Activated naive CD8-positive, alpha-beta T cell treated with anti-CD3 and anti-CD28 coated beads, Interleukin-2, amount 10 ng/mL, durations not matched to agents 7 days and 5 days (primary cell): ENCODE results near the gene SPARCL1. TPM values are rescaled to one million over a fixed set of nuclear protein-coding genes. Genes with fewer than 3 reads are reported as not detected.

Experiments
- ATAC-seq: fragments of 150-1000 bp; cut with Tn5 transposase; one replicate; pipeline ENCODE4 v1.10.0; 2021; ENCODE audit warnings: low read depth, moderate library complexity
- POLR2A ChIA-PET: fragments of 350-600 bp; sonication (Branson Sonifier 250); formaldehyde crosslinking; loops from one replicate; lab custom pipeline; 2021; ENCODE audit warnings: antibody characterized with exemption; lab: Charles Lee
- DNase-seq: peaks from one replicate; pipeline ENCODE4 v3.0.0; 2021
- H3K27ac Mint-ChIP-seq: one replicate; pipeline ENCODE4 v1.8.0; 2022; ENCODE audit warnings: mild to moderate bottlenecking, mixed read lengths
- H3K27me3 Mint-ChIP-seq: one replicate; pipeline ENCODE4 v1.8.0; 2022; ENCODE audit warnings: mild to moderate bottlenecking, moderate library complexity, mixed read lengths
- H3K36me3 Mint-ChIP-seq: one replicate; pipeline ENCODE4 v1.8.0; 2021; ENCODE audit warnings: mild to moderate bottlenecking, mixed read lengths
- H3K4me1 Mint-ChIP-seq: one replicate; pipeline ENCODE4 v1.8.0; 2021; ENCODE audit warnings: mixed read lengths
- H3K4me3 Mint-ChIP-seq: one replicate; pipeline ENCODE4 v1.8.0; 2022; ENCODE audit warnings: mild to moderate bottlenecking, moderate library complexity, mixed read lengths
- H3K9me3 Mint-ChIP-seq: one replicate; pipeline ENCODE4 v1.8.0; 2021; ENCODE audit warnings: mixed read lengths
- total RNA-seq, 2 experiments: library from RNA; stranded (reverse); gene quantifications; one replicate each; pipeline ENCODE4 v1.2.3, GENCODE V29; 2021

SPARCL1 gene
- total RNA-seq, 2 experiments from 2014 or later, result not detected

DNA sequence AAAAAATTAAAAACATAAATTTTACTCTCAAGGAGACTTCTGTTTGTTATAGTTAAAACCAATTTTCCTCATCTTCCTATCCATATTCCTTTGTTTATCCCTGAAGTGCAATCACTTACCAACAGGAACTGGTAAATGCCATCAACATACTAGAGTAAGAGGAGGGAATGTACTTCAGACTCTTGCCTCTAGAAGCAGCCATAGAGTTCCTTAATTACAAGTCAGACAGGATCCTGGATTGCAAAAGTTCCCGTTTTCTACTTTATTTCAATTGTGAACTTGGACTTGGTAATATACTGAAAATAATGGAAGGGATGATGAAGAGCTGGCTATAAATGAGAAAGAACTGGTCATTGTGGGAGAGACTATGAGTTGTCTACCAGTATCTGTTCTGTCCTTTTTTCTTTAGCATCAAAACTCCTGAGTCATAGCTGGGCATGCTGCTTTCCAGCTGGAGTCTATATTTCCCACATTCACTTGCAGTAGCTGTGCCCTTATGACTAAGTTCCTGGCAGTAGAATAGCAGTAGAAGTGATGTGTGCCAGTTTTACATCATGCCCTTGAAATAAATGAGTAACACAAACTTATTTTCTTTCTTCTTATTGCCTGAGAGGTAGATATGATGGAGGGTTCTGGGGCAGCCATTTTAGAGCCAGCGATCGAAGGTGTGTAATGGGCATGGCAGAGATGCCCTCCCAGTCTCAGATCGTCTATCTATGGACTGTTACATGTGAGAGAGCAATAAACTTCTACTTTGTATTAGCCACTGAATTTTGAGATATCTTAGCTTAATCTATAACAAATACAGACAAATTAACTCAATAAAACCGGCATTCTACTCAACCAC lies 26.8 kb upstream of the SPARCL1 start:
- ATAC-seq (no peak), DNase-seq (no peak)
- POLR2A ChIA-PET, result no interaction called here
- Mint-ChIP-seq H3K27me3 (peaks cover 7% of the 10 kb centered on the region), H3K4me1 (peaks cover 18% of the 10 kb centered on the region), H3K27ac (no peak overlapping the region), H3K36me3 (peaks cover 2% of the 10 kb centered on the region), H3K9me3 (peaks cover 2% of the 10 kb centered on the region), H3K4me3 (no peak overlapping the region)

- POLR2A ChIA-PET, result no interaction called here
- Mint-ChIP-seq H3K36me3 (no peaks in the 10 kb centered on the region), H3K4me3 (no peak overlapping the region)
Measured at GRCh38 chr4:87553182-87553581, 24.0 kb upstream of the SPARCL1 start.

DNA sequence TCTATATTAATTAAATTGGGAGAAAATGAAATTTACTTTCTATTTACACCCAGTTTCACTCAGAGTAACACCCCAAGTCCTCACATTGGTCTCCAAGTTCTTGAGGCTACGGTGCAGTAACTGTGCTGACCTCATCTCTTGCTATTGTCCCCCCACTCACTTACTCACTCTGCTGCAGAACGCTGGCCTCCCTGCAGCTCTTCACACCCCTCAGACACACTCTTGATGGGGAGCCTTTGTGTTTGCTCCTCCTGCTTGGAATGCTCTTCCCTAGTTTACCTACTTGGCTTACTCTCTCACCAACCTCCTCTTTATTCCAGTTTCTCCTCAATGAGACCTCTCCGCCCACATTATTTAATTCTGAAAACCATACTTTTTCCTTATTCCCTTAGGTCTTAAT lies 22.2 kb upstream of the SPARCL1 start:
- no peak for DNase-seq
- POLR2A ChIA-PET, result no interaction called here
- ATAC-seq, result no peak
- H3K4me1 Mint-ChIP-seq, result no peaks in the 10 kb centered on the region
- H3K27me3 Mint-ChIP-seq, result peaks cover 18% of the 10 kb centered on the region
- no peak overlapping the region for H3K4me3 Mint-ChIP-seq
- H3K9me3 Mint-ChIP-seq, result no peaks in the 10 kb centered on the region
- no peak overlapping the region for H3K27ac Mint-ChIP-seq
- H3K36me3 Mint-ChIP-seq, result no peaks in the 10 kb centered on the region

More at GRCh38 chr4:87553182-87553581, 24.0 kb upstream of the SPARCL1 start:
- Mint-ChIP-seq H3K9me3 (peaks cover 1% of the 10 kb centered on the region), H3K27ac (no peak overlapping the region), H3K27me3 (peaks cover 18% of the 10 kb centered on the region), H3K4me1 (peaks cover 2% of the 10 kb centered on the region)
- no peak for DNase-seq
- ATAC-seq, result no peak

DNA sequence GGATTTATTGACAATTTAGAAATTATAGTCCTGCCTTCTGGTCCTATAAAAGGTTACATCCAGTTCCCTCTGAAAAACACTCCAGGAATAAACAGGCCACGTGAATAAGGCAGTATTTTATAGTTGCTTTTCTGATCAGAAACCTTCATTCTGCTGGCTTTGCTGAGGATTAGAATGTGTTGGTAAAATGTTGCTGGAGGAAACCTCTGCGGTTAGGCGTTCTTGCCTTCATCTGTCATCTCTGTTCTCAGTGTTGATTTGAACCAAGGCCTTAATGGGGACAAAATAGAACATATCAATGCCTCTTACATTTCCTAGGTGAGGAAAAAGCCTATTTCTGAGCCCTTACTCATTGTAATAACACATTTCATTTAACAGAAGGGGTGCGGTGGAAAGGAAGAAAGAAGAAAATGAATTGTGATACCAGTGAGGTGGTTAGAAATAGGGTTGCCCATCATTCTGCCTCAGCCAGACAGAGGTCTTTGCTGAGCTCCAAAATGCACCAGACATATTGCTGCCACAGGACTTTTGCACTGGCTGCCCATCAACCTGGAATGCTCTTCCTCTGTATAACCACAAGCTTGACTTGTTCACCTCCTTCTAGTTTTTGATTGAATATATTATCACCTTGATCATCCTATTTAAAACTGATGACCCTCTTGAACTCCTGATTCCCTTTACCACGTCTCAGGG lies 18.0 kb upstream of the SPARCL1 start:
- DNase-seq, result no peak
- POLR2A ChIA-PET, result no interaction called here

DNA sequence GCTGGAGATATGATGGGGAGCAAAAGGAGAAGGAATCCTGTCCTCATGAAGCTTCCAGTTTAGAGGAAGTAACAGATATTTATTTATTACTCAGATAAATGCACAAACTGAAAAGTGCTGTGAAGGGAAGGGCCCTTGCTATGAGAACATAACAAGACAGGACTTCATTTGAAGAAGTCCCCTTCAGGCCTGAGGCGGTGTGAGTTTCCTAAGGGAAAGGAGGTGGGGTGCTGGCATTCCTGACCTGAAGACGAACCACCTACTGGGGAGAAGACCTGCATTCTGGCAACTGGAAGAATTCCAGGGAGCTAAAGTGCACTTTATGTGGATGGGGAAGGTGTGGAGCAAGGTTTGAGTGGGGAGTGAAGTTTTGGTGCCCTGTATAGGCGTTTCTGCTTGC lies 15.9 kb upstream of the SPARCL1 start:
- no peak overlapping the region for H3K27ac Mint-ChIP-seq
- no peaks in the 10 kb centered on the region for H3K9me3 Mint-ChIP-seq
- no peak overlapping the region for H3K4me3 Mint-ChIP-seq
- ATAC-seq, result no peak
- H3K4me1 Mint-ChIP-seq, result no peaks in the 10 kb centered on the region
- no peak for DNase-seq
- peaks cover 6% of the 10 kb centered on the region for H3K27me3 Mint-ChIP-seq
- no peaks in the 10 kb centered on the region for H3K36me3 Mint-ChIP-seq
- POLR2A ChIA-PET, result no interaction called here

More for the DNA sequence above, 18.0 kb upstream of the SPARCL1 start:
- Mint-ChIP-seq H3K36me3 (no peaks in the 10 kb centered on the region), H3K27me3 (peaks cover 18% of the 10 kb centered on the region), H3K4me1 (no peaks in the 10 kb centered on the region), H3K27ac (no peak overlapping the region), H3K4me3 (no peak overlapping the region), H3K9me3 (no peaks in the 10 kb centered on the region)
- no peak for ATAC-seq

GRCh38 chr4:87543835-87544461 lies 14.8 kb upstream of the SPARCL1 start:
- no peaks in the 10 kb centered on the region for H3K9me3 Mint-ChIP-seq
- H3K27ac Mint-ChIP-seq, result no peak overlapping the region
- POLR2A ChIA-PET, result no interaction called here
- DNase-seq (no peak), ATAC-seq (no peak)
- no peaks in the 10 kb centered on the region for H3K4me1 Mint-ChIP-seq
- H3K36me3 Mint-ChIP-seq, result no peaks in the 10 kb centered on the region
- no peak overlapping the region for H3K4me3 Mint-ChIP-seq
- H3K27me3 Mint-ChIP-seq, result peaks cover 2% of the 10 kb centered on the region

GRCh38 chr4:87542734-87543312 lies 13.6 kb upstream of the SPARCL1 start:
- DNase-seq (no peak), ATAC-seq (no peak)
- Mint-ChIP-seq H3K4me3 (no peak overlapping the region), H3K27ac (no peak overlapping the region), H3K27me3 (peaks cover 2% of the 10 kb centered on the region), H3K9me3 (peaks cover 2% of the 10 kb centered on the region), H3K4me1 (no peaks in the 10 kb centered on the region), H3K36me3 (no peaks in the 10 kb centered on the region)
- POLR2A ChIA-PET, result no interaction called here

DNA sequence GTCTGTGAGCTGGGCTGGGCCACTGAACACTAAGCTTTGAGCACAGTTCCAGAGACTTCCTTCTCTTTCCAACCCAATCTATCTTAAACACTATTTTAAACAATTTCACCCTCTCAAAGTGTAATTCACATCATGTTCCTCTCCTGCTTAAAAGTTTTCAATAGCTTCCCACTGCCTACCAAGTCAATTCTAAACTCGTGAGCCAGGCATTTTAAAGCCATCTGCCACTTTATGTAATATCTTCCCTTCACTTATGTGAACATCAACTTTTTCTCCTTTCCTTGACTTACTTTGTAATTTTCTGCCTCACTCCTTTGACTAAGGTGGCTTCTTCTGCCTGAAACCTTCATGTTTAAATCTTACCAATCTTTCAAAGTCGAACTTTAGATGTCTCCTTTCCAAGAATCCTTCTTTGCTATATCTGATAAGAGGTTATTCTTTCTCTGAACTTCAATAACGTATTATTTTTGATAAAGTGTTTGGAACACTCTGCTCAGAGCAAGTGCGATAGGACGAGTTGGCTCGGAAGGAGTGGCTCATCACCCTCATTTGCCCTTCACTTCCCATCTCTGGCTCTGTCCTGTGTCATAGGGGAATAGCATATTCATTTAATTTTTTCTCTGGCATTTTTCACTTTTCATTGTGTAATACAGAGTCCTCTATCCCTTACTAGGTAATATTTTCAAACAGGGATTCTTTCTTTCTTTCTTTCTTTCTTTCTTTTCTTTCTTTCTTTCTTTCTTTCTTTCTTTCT lies 13.0 kb upstream of the SPARCL1 start:
- Mint-ChIP-seq H3K4me3 (no peak overlapping the region), H3K27me3 (peaks cover 2% of the 10 kb centered on the region), H3K9me3 (peaks cover 2% of the 10 kb centered on the region), H3K36me3 (no peaks in the 10 kb centered on the region), H3K27ac (no peak overlapping the region), H3K4me1 (no peaks in the 10 kb centered on the region)
- DNase-seq (no peak), ATAC-seq (no peak)
- POLR2A ChIA-PET, result no interaction called here

DNA sequence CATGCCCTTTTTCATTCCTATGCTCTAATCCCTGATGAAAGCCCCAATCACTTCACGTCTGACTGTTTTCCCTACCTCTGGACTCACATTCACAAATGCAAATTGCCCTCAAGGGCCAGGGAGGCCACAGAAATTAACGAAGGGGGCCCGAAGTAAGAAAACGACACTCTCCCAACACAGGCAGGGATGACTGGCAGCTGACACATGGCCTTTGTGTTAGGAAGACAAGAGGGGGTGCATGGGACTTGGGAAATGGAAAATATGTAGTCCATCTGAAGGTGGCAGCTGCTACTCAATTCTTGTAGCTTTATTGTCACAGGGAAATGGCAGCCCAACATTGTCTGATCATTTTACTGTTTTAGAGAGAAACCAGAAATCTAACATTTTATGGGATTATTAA lies 12.3 kb upstream of the SPARCL1 start:
- ATAC-seq, result no peak
- Mint-ChIP-seq H3K36me3 (no peaks in the 10 kb centered on the region), H3K27ac (no peak overlapping the region), H3K27me3 (peaks cover 4% of the 10 kb centered on the region), H3K9me3 (peaks cover 2% of the 10 kb centered on the region), H3K4me1 (no peaks in the 10 kb centered on the region), H3K4me3 (no peak overlapping the region)
- DNase-seq, result no peak
- POLR2A ChIA-PET, result no interaction called here

GRCh38 chr4:87540146-87541058 lies 11.2 kb upstream of the SPARCL1 start:
- peaks cover 2% of the 10 kb centered on the region for H3K9me3 Mint-ChIP-seq
- H3K4me1 Mint-ChIP-seq, result no peaks in the 10 kb centered on the region
- DNase-seq, result no peak
- H3K27ac Mint-ChIP-seq, result no peak overlapping the region
- peaks cover 4% of the 10 kb centered on the region for H3K27me3 Mint-ChIP-seq
- H3K4me3 Mint-ChIP-seq, result no peak overlapping the region
- no peaks in the 10 kb centered on the region for H3K36me3 Mint-ChIP-seq
- POLR2A ChIA-PET, result no interaction called here
- no peak for ATAC-seq

DNA sequence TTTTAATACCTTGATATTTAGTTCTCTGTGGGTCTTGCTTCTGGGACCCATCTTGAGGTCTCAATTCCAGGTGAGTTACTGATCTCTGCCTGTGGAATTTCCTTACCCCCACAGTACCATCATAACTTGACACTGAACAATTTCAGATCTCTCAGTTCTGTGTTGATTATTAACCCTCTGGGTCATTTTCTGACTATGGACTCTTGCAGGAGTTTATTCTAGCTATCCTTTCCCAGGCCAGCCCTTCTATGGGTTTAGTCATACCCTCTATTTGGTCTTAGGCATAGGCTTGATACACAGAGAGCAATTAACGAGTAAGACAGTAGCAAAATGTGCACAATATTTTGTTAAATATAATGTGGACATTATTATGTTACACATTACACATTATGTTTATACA lies 3.7 kb upstream of the SPARCL1 start:
- Mint-ChIP-seq H3K27ac (no peak overlapping the region), H3K4me1 (no peaks in the 10 kb centered on the region), H3K4me3 (no peak overlapping the region), H3K27me3 (peaks cover 4% of the 10 kb centered on the region), H3K9me3 (no peaks in the 10 kb centered on the region), H3K36me3 (no peaks in the 10 kb centered on the region)
- ATAC-seq (no peak), DNase-seq (no peak)
- POLR2A ChIA-PET, result no interaction called here

GRCh38 chr4:87532109-87532508 lies 2.9 kb upstream of the SPARCL1 start:
- no peaks in the 10 kb centered on the region for H3K4me1 Mint-ChIP-seq
- DNase-seq (no peak), ATAC-seq (no peak)
- H3K9me3 Mint-ChIP-seq, result no peaks in the 10 kb centered on the region
- peaks cover 3% of the 10 kb centered on the region for H3K27me3 Mint-ChIP-seq
- H3K4me3 Mint-ChIP-seq, result no peak overlapping the region
- POLR2A ChIA-PET, result no interaction called here
- no peaks in the 10 kb centered on the region for H3K36me3 Mint-ChIP-seq
- no peak overlapping the region for H3K27ac Mint-ChIP-seq
